GM12878 (cell line): Measurements from ENCODE around the gene CTSE. TPM values are rescaled to one million over a fixed set of nuclear protein-coding genes. Genes with fewer than 3 reads are reported as not detected.

Source experiments
- ATAC-seq: fragments of 200-7000 bp; cut with Tn5 transposase; 3 replicates; pipeline ENCODE4 v1.9.1; 2020; ENCODE audit warnings: mild to moderate bottlenecking, moderate library complexity
- BruUV-seq: library from RNA; stranded (reverse); fragments of 400-500 nt; replicated peaks from 2 replicates; lab custom pipeline; 2021; lab: Mats Ljungman, UMichigan
- CTCF ChIA-PET: fragments of 300-600 bp; sonication (Branson Sonifier 250); formaldehyde crosslinking; extraction: SDS; loops from one replicate; lab custom pipeline; 2021; ENCODE audit warnings: inconsistent platforms; lab: Yijun Ruan, JAX
- POLR2A ChIA-PET: fragments of 350-600 bp; formaldehyde crosslinking; extraction: SDS; loops from one replicate; lab custom pipeline; 2021; ENCODE audit warnings: inconsistent platforms; lab: Charles Lee
- RAD21 ChIA-PET: fragments of 300-600 bp; sonication (Branson Sonifier 250); formaldehyde crosslinking; loops from one replicate; lab custom pipeline; 2023; ENCODE audit warnings: antibody characterized with exemption; ENCODE audit not compliant: unreplicated experiment; lab: Charles Lee
- SMC1A ChIA-PET: fragments of 300-600 bp; sonication (Branson Sonifier 250); formaldehyde crosslinking; loops from one replicate; lab custom pipeline; 2023; ENCODE audit not compliant: unreplicated experiment, uncharacterized antibody; lab: Charles Lee
- DNase-seq: peaks from one replicate; pipeline ENCODE4 v3.0.0-alpha.2; 2011; ENCODE audit warnings: low read depth, low spot score
- FAIRE-seq: peaks from 3 replicates; lab custom pipeline; 2011; peaks lifted over from hg19 to GRCh38; lab: Jason Lieb, UNC
- H2AFZ ChIP-seq: 2 replicates; pipeline ENCODE4 v1.6.0; 2011; ENCODE audit warnings: low read depth, low read length, control low read depth; ENCODE audit not compliant: control insufficient read depth
- H3K27ac ChIP-seq: 2 replicates; pipeline ENCODE4 v1.5.1; 2011; ENCODE audit warnings: control low read depth; ENCODE audit not compliant: control insufficient read depth, insufficient read depth
- H3K27me3 ChIP-seq, 2 experiments: replicated peaks in 1 of 2; 2 replicates each; pipeline versions ENCODE4 v1.6.0 to v1.6.1; 2011; ENCODE audit warnings: low read length in 1 of 2; ENCODE audit not compliant: control insufficient read depth in 2 of 2, insufficient read depth in 2 of 2
- H3K36me3 ChIP-seq, 2 experiments: 2 replicates each; pipeline ENCODE4 v1.5.1; 2011; ENCODE audit warnings: low read length in 1 of 2; ENCODE audit not compliant: control insufficient read depth in 2 of 2, insufficient read depth in 2 of 2
- H3K4me1 ChIP-seq: 2 replicates; pipeline ENCODE4 v1.6.1; 2011; ENCODE audit warnings: mild to moderate bottlenecking, low read length, moderate library complexity, mixed read lengths; ENCODE audit not compliant: control insufficient read depth, insufficient read depth
- H3K4me2 ChIP-seq: 2 replicates; pipeline ENCODE4 v1.6.0; 2011; ENCODE audit warnings: control low read depth; ENCODE audit not compliant: control insufficient read depth, insufficient read depth
- H3K4me3 ChIP-seq: fragments of 200-600 bp; sonication (generic); 2 replicates; pipeline ENCODE4 v1.5.1; 2016
- H3K79me2 ChIP-seq: 2 replicates; pipeline ENCODE4 v1.6.0; 2011; ENCODE audit warnings: low read length; ENCODE audit not compliant: control insufficient read depth, insufficient read depth
- H3K9ac ChIP-seq: 2 replicates; pipeline ENCODE4 v1.8.0; 2011; ENCODE audit warnings: low read length, control low read depth, mixed read lengths; ENCODE audit not compliant: control insufficient read depth, insufficient read depth
- H3K9me3 ChIP-seq: replicated peaks from 3 replicates; pipeline ENCODE4 v1.5.1; 2011; ENCODE audit warnings: mild to moderate bottlenecking, low read length; ENCODE audit not compliant: control insufficient read depth, insufficient read depth
- H4K20me1 ChIP-seq: 2 replicates; pipeline ENCODE4 v1.6.0; 2011; ENCODE audit not compliant: control insufficient read depth, insufficient read depth
- ATF7 ChIP-seq: fragments of 450-650 bp; IDR thresholded peaks from 2 replicates; pipeline ENCODE4 v1.6.1; 2016; ENCODE audit warnings: low read depth, mild to moderate bottlenecking
- BACH1 ChIP-seq: fragments of 450-650 bp; IDR thresholded peaks from 2 replicates; pipeline ENCODE4 v1.6.1; 2017; ENCODE audit warnings: mild to moderate bottlenecking, borderline replicate concordance
- CBX3 ChIP-seq: fragments of 200-600 bp; sonication (generic); IDR thresholded peaks from 2 replicates; pipeline ENCODE4 v1.6.1; 2016; ENCODE audit warnings: low read depth, borderline replicate concordance
- CUX1 ChIP-seq: IDR thresholded peaks from 2 replicates; pipeline ENCODE4 v1.6.1; 2012; ENCODE audit warnings: improper control_type of control experiment, low read depth, low read length; ENCODE audit not compliant: insufficient replicate concordance
- E2F8 ChIP-seq: fragments of 450-650 bp; IDR thresholded peaks from 2 replicates; pipeline ENCODE4 v1.6.1; 2018; ENCODE audit warnings: mild to moderate bottlenecking, low read depth, moderate library complexity; ENCODE audit not compliant: partially characterized antibody
- EZH2 ChIP-seq: IDR thresholded peaks from 2 replicates; pipeline ENCODE4 v1.6.1; 2012; ENCODE audit warnings: low read depth, mild to moderate bottlenecking, control low read depth, inconsistent platforms, low read length, borderline replicate concordance; ENCODE audit not compliant: control insufficient read depth
- HCFC1 ChIP-seq: fragments of 150-350 bp; IDR thresholded peaks from 2 replicates; pipeline ENCODE4 v1.6.1; 2014; ENCODE audit warnings: low read length
- KAT2A ChIP-seq: conservative IDR thresholded peaks from 2 replicates; pipeline ENCODE4 v1.6.1; 2011; ENCODE audit warnings: low read depth, low read length; ENCODE audit not compliant: control insufficient read depth
- MTA2 ChIP-seq: fragments of 450-650 bp; IDR thresholded peaks from 2 replicates; pipeline ENCODE4 v1.6.1; 2016; ENCODE audit warnings: low read depth, mild to moderate bottlenecking, moderate library complexity
- YBX1 ChIP-seq: fragments of 450-650 bp; IDR thresholded peaks from 2 replicates; pipeline ENCODE4 v1.6.1; 2016; ENCODE audit warnings: antibody characterized with exemption
- ZNF274 ChIP-seq: IDR thresholded peaks from one replicate; pipeline ENCODE4 v1.8.0; 2011; ENCODE audit not compliant: insufficient read length, insufficient read depth
- WGBS: methylation state at CpG from one replicate; pipeline ENCODE4 v1.1.6; 2016; ENCODE audit warnings: low lambda C conversion rate; ENCODE audit not compliant: insufficient replicate concordance, insufficient coverage; ENCODE audit errors: missing lambda C conversion rate; 5-methylcytosine and 5-hydroxymethylcytosine counted together
- in situ Hi-C: fragments of 300-500 bp; cut with MboI; formaldehyde crosslinking; loops from 9 replicates; pipeline ENCODE4 v1.14.3; 2018; ENCODE audit warnings: mixed read lengths
- intact Hi-C: fragments of 100-400 bp; cut with micrococcal nuclease; formaldehyde crosslinking; loops from one replicate; pipeline ENCODE4 v1.14.2; 2022; ENCODE audit not compliant: unreplicated experiment
- polyA plus RNA-seq, 11 experiments: library from polyadenylated mRNA; depleted of rRNA in 4 of 11; unstranded in 6 of 11; stranded (reverse) in 5 of 11; fragments of >200 nt; fragmentation: Nextera tagmentation in 4 of 11; fragmentation: Illumina TruSeq in 1 of 11; extraction: Ambion mirVana in 4 of 11; extraction: Trizol in 1 of 11; gene quantifications; 1 replicate in 1 of 11; 2 replicates in 10 of 11; pipeline versions ENCODE4 v1.2.1 to v1.2.3, GENCODE V29; 2011 to 2016; ENCODE audit warnings: inconsistent platforms in 2 of 11, missing spikeins in 2 of 11, low read depth in 1 of 11
- total RNA-seq, 4 experiments: library from RNA; depleted of rRNA in 3 of 4; stranded (reverse); fragments of >200 nt in 3 of 4; fragmentation: Illumina TruSeq in 1 of 4; extraction: Trizol in 1 of 4; gene quantifications; 2 replicates each; pipeline versions ENCODE4 v1.2.1 to v1.2.3, GENCODE V29; 2013 to 2021
- TF ChIP-seq, protein P1 (sequence below): fragments of 450-650 bp; formaldehyde crosslinking; IDR thresholded peaks from 2 replicates; pipeline ENCODE4 v1.5.0; 2022; ENCODE audit warnings: mild to moderate bottlenecking, missing genetic modification characterization

Gene CTSE
- total and polyA plus RNA-seq, 10 of the 15 experiments (the other 5 are each of a cell fraction or from before 2014, with no cell fraction given): 0.26 TPM; not detected in 9

DNA sequence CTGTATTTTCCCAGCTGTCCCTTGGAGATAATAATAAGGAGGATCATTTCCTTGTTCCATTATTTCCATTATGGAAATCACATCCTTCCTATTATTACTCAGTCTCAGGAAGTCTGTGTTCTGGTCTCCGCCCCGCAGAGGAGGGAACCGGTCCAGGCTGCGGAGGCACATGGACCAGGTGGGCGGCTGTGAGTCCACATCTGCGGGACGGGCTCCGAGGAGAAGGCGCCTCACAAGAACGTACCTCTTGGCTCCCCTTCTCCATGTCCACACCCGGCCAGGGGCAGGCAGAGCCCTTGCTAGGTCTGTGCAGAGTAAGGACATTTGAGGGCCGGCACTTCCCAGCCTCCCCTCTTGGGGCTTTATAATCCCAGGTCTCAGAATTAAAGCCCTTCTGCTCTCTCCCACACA, 35.1 kb downstream of the CTSE start:
- CTCF ChIA-PET: interaction anchor here (4.2 to 9.6 kb wide), 3 partner anchors 11 to 117 kb away, joined by 39 to 296 read pairs (median 107); no protein-coding TSS in a partner anchor
- no peaks in the 10 kb centered on the region for H3K4me1 ChIP-seq
- RAD21 ChIA-PET: no interaction called here

More for the DNA sequence above, 35.1 kb downstream of the CTSE start:
- peaks cover 2 to 4% of the 10 kb centered on the region in 2 experiments for H3K27me3 ChIP-seq
- no peak overlapping the region for H3K9ac ChIP-seq
- no peak overlapping the region for H3K4me2 ChIP-seq
- 70% methylated on average over 12 of the region's 12 CpGs for WGBS
- H3K4me3 ChIP-seq: no peak overlapping the region
- no peaks in the 10 kb centered on the region for H3K79me2 ChIP-seq
- in situ Hi-C loops (no loop called here), intact Hi-C loops (no loop called here)
- DNase-seq (no peak), FAIRE-seq (no peak)
- H4K20me1 ChIP-seq: no peaks in the 10 kb centered on the region
- TF ChIP-seq, protein P1, sequence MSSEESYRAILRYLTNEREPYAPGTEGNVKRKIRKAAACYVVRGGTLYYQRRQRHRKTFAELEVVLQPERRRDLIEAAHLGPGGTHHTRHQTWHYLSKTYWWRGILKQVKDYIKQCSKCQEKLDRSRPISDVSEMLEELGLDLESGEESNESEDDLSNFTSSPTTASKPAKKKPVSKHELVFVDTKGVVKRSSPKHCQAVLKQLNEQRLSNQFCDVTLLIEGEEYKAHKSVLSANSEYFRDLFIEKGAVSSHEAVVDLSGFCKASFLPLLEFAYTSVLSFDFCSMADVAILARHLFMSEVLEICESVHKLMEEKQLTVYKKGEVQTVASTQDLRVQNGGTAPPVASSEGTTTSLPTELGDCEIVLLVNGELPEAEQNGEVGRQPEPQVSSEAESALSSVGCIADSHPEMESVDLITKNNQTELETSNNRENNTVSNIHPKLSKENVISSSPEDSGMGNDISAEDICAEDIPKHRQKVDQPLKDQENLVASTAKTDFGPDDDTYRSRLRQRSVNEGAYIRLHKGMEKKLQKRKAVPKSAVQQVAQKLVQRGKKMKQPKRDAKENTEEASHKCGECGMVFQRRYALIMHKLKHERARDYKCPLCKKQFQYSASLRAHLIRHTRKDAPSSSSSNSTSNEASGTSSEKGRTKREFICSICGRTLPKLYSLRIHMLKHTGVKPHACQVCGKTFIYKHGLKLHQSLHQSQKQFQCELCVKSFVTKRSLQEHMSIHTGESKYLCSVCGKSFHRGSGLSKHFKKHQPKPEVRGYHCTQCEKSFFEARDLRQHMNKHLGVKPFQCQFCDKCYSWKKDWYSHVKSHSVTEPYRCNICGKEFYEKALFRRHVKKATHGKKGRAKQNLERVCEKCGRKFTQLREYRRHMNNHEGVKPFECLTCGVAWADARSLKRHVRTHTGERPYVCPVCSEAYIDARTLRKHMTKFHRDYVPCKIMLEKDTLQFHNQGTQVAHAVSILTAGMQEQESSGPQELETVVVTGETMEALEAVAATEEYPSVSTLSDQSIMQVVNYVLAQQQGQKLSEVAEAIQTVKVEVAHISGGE (CRISPR knock-in tag): no peak
- TF ChIP-seq ZNF274: no peak
- TF ChIP-seq ATF7: no peak
- no peak for TF ChIP-seq BACH1
- no peak for TF ChIP-seq EZH2
- no peak for TF ChIP-seq HCFC1
- no peak for TF ChIP-seq CBX3
- TF ChIP-seq MTA2: no peak
- TF ChIP-seq E2F8: no peak
- no peak for TF ChIP-seq CUX1
- TF ChIP-seq YBX1: no peak
- TF ChIP-seq KAT2A: no peak
- TF ChIP-seq, all 136 proteins: peak for 0
- no peak overlapping the region for H2AFZ ChIP-seq
- no peaks in the 10 kb centered on the region for H3K9me3 ChIP-seq
- SMC1A ChIA-PET: interaction anchor here (5.2 to 5.3 kb wide), 2 partner anchors 41 to 119 kb away, joined by 38 to 98 read pairs; no protein-coding TSS in a partner anchor
- H3K36me3 ChIP-seq: no peaks in the 10 kb centered on the region
- POLR2A ChIA-PET: no interaction called here
- H3K27ac ChIP-seq: no peak overlapping the region
- no TSS peak for BruUV-seq
- no peak for ATAC-seq
